GM10266 (cell line): Measurements from ENCODE around the gene SERPINB13.

ENCODE experiments used
- DNase-seq: peaks from one replicate; pipeline ENCODE4 v3.0.0; 2012; ENCODE audit errors: extremely low spot score
- TF ChIP-seq, protein P1 (sequence below): IDR thresholded peaks from 2 replicates; pipeline ENCODE4 v1.5.1; 2012; ENCODE audit warnings: mild to moderate bottlenecking, low read depth; ENCODE audit not compliant: control insufficient read depth, insufficient read depth; ENCODE audit errors: missing control alignments

The SERPINB13 gene

DNA sequence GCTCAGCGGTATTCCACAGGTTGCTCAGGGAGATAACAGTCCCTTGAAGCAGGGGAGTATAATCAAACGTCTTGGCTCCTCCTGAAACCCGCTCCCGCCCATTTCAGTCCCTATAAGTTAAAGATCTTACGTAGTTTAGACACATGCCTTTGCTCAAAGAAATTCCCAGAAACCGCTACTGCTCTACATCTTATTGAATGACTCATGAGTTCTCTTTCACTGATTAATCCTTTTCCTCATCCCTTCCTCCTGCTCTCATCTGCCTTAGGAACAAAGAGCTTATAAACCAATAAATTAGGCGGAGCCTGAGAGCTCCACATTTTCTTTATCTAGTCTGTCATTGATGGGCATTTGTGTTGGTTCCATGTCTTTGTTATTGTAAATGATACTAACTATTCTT, 61.1 kb downstream of the SERPINB13 start:
- TF ChIP-seq, protein P1, sequence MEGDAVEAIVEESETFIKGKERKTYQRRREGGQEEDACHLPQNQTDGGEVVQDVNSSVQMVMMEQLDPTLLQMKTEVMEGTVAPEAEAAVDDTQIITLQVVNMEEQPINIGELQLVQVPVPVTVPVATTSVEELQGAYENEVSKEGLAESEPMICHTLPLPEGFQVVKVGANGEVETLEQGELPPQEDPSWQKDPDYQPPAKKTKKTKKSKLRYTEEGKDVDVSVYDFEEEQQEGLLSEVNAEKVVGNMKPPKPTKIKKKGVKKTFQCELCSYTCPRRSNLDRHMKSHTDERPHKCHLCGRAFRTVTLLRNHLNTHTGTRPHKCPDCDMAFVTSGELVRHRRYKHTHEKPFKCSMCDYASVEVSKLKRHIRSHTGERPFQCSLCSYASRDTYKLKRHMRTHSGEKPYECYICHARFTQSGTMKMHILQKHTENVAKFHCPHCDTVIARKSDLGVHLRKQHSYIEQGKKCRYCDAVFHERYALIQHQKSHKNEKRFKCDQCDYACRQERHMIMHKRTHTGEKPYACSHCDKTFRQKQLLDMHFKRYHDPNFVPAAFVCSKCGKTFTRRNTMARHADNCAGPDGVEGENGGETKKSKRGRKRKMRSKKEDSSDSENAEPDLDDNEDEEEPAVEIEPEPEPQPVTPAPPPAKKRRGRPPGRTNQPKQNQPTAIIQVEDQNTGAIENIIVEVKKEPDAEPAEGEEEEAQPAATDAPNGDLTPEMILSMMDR = no peak
- DNase-seq = no peak
